ENCODE data around the gene HACD2.
"Not testable (repeated sequence)": the region's sequence is repeated elsewhere in the genome, so short reads cannot be mapped to it uniquely, and the experiment has no call there.

The HACD2 gene

DNA sequence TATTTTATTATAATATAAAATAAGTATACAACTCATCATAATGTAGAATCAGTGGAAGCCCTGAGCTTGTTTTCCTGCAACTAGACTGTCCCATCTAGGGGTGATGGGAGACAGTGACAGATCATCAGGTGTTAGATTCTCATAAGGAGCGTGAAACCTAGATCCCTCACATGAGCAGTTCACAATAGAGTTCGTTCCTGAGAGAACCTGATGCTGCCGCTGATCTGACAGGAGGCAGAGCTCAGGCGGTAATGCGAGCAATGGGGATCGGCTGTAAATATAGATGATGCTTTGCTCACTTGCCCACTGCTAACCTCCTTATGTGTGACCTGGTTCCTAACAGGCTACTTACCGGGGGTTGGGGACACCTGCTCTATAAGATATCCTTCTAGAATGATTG is 26.8 kb upstream of the HACD2 start:
- DNase-seq (ENCODE audit: low read depth): not testable (repeated sequence)

DNA sequence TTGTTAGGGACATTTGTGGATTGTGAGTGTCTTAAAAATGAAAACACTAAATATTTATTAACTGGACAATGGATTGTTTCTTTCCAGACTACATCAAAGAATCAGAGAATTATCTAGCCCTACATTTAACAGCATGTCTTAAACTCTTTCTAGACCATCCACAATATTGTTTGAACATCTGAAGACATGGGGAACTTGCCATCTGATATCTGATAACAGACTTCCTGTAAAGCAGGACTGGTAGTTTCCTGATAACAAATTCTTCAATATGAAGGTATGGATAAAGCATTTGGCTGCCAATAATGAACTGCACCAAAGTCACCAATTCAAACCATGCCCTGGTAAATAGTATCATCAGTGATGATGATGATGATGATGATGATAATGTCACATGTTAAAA is 26.2 kb upstream of the HACD2 start:
- no peak for DNase-seq (ENCODE audit: low read depth)

DNA sequence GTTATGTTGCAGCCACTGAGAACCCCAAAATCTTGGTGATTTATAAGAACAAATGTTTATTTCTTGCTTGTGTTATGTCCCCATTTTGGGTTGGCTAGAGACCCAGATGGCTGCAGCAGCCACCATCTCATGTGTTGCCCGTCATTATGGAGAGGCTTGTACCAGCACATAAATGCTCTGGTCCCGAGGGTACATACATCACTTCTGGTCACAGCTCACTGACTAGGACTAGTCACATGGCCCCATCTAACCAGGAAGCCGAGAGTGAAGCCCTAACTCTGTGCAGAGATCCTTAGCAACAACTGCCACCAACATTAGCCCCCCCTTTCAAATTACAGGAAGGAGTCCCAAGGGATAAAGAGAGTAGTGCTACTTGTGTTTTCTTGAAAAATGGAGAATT is 25.5 kb upstream of the HACD2 start:
- DNase-seq (ENCODE audit: low read depth): no peak

DNA sequence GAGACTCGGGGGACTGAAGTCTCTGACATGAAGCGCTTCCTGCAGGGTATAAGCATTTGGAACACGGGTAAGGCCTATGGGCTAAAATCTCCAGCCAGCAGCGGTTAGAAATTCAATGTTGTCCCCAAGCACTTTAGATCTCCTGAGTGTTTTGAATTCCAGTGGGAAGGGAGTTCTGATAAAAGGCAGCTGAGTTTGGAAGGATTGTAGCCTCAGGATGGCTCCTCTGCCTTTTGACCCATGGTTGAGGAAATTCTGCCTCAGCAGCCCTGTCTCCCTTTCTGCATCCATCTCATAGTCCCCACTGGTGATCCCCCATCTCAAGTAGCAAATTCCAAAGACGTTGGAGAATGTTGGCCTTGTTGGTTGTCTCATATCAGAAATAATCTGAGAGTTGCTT is 24.2 kb upstream of the HACD2 start:
- DNase-seq (ENCODE audit: low read depth): no peak

DNA sequence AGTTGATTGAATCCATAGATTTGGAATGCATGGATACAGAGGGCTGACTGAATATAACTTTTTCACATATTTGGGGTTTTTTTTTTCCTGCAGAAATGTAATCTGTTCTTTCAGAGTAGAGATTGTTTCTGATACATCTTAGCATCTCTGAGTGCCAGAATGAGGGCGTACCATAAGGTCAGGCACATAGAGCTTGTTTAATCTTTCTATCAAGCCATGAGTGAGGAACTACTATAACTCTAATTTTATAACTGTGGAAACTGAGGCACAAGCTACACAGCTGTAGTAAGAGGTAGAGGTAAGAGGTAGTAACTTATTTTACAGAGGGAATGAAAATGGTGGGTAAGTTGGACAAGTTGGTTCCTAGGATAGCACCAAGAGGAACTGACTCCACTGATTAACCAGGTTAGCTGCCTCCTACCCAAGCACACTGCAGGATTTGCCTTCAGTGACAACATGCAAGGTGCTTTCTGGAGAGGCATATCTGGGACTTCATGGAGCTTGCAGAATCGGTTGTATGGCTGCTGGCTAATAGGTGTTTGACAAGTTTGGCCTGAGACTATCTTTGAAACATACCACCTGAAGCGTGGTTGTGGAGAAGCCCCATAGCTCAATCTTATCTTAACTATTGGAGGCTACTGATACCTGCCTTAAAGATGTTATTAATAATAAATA is 23.5 kb upstream of the HACD2 start:
- no peak for DNase-seq (ENCODE audit: low read depth)

DNA sequence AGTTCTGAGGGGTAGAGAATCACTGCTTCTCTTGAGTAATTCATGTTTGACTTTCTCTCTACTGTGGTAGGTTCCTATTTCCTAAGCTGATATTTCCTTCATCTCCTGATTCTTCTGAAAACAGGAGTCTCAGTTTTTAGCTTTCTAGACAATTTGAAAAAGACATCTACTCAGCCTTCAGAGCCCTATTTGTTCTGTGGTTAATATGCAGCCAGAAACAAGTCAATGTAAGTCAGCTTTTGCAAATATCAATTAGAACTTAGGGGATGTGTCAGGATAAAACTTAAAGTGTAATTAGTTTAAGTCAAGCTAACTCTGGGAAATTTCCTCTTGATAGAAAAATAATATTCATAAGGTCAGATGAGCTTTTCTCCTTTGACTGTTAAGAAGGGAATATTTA is 21.7 kb upstream of the HACD2 start:
- DNase-seq (ENCODE audit: low read depth): no peak

DNA sequence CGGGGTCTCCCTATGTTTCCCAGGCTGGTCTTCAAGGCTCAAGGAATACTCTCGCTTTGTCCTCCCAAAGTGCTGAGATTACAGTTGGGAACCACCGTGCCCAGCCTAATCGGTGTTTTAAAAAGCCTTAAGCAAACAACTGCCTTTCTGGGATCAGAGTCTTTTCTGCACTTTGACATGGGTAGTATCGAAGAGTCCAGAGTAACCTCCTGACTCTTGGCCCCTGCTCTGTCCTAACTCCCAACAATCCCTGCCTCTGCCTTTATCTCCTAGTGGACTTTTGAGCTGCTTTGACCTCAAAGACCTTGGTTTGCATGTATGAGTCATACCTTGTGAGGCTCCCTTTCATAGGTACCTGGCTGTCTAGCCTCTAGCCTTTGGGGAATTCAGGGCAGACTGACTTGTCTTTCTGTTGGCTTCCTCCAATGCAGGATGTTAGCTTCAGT is 21.0 kb upstream of the HACD2 start:
- no peak for DNase-seq (ENCODE audit: low read depth)

DNA sequence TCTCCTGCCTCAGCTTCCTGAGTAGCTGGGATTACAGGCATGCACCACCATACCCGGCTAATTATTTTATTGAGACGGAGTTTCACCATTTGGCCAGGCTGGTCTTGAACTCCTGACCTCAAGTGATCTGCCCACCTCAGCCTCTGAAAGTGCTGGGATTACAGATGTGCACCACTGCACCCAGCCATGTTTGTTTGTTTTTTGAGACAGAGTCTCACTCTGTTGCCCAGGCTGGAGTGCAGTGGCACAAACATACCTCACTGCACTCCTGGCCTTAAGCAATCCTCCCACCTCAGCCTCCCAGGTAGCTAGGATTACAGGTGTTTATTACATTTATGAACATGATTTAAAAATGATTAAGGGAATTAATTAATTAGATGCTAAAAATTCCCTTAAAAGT is 18.3 kb upstream of the HACD2 start:
- DNase-seq (ENCODE audit: low read depth): not testable (repeated sequence)

DNA sequence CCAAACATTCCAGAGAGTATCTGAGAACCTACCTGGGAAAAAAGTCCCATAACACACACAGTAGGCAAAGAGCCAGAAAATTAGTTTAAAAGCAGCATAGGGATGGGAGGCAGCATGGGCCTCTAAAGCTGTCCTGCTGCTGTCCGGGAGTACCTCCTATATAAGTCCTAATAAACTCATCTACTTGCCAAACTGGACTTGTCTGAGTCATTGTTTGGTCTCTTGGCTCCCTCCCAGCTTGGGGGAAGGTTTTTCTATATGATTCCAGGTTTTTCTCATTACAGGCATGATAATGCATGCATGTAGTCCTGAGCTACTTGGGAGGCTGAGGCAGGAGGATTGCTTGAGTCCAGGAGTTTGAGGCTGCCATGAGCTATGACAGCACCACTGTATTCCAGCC is 17.5 kb upstream of the HACD2 start:
- no peak for DNase-seq (ENCODE audit: low read depth)

DNA sequence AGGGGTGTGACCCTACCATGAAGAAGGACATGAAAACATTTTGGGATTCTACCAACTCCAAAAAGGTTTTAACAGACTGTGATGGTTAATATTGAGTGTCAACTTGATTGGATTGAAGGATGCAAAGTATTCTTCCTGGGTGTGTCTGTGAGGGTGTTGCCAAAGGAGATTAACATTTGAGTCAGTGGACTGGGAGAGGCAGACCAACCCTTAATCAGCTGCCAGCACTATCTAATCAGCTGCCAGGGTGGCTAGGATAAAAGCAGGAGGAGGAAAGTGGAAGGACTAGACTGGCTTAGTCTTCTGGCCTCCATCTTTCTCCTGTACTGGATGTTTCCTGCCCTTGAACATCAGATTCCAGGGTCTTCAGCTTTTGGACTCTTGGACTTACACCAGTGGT is 16.0 kb upstream of the HACD2 start:
- not testable (repeated sequence) for DNase-seq (ENCODE audit: low read depth)

DNA sequence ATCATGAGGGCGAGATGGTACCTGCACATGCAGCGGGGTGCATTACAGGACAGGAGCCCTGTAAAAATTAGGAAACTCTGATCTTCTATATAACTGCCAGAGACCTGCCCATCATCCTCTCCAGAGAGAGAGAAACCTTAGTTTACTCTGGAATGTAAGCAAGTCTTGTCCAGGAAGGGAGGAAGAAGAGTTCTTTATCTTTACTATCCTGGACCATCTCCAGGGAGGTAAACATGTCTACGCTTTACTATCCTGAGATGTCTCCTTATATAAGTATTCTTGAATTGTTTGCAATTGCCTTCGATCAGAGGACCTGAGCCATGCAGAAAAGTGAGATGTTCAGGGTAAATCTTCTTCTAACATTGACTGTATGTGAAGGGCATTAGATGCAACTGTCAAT is 12.7 kb upstream of the HACD2 start:
- no peak for DNase-seq (ENCODE audit: low read depth)

DNA sequence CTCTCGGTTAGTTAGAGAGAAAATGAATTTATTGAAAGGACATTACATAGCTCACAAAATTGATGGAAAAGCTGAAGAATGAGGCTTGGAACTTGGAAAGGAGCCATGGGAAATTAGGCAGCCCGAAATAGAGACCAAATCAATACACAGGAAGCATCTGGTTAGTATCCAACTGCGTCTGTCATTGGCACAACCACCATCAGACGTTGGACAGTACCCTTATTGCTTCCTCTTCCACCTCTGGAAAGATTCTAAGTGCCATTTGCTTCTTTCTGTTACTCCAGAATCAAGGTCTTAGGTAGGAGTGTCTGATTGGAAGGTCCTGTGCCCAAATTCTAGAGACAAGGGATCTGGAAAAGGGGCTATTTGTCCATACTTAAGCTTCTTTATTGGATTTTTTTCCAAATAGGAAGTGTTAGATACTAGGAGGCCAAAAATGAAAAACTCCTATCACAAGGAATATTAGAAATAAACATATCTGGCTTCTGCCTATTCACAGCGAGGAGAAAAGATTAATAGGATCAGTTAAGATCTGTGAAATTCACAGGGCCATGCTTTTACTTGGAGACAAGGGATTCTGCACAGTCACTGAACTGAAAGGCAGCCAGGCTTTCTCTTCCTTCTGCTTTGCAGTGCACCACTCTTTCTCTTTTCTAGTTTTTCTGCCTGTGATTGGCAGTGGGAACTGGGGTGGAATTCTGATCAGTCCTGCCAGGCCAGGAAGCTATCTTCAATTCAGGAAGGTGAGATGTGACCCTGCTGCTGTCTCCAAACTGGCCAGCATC is 10.7 kb upstream of the HACD2 start:
- DNase-seq (ENCODE audit: low read depth): no peak

DNA sequence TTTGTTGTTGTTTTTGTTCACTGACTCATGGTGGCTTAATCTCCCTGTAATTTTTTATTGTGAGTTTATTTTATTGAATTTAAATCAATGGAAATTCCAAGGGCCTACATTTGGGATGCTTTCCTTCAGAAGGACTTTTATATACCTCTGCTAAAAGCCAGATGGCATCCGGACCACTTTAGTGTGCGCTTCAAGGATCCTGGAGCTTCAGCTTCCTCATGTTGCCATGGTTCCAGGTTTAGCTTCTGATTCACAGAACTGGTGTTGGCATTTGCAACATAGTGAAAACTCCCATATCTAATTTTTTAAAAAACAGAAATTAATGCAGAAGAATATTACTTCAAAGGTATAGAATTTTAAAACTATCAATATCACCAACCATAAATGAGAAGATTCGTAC is 8.5 kb upstream of the HACD2 start:
- no peak for DNase-seq (ENCODE audit: low read depth)

DNA sequence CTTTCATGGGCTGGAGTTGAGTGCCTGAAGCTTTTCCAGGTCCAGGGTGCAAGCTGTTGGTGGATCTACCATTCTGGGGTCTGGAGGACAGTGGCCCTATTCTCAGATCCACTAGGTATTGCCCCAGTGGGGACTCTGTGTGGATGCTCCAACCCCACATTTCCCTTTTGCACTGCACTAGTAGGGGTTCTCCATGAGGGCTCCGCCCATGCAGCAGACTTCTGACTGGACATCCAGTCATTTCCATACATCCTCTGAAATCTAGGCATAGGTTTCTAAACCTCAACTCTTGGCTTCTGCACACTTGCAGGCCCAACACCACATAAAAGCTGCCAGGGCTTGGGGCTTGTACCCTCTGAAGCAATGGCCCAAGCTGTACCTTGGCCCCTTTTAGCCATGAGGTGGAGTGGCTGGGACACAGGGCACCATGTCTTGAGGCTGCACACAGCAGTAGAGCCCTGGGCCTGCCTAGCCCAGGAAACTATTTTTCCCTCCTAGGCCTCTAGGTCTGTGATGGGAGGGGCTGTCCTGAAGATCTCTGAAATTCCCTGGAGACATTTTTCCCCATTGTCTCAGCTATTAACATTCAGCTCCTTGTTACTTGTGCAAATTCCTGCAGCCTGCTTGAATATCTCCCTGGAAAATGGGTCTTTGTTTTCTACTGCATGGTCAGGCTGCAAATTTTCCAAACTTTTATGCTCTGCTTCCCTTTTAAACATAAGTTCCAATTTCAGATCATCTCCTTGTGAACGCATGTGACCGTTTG is 6.0 kb upstream of the HACD2 start:
- DNase-seq (ENCODE audit: low read depth): no peak

DNA sequence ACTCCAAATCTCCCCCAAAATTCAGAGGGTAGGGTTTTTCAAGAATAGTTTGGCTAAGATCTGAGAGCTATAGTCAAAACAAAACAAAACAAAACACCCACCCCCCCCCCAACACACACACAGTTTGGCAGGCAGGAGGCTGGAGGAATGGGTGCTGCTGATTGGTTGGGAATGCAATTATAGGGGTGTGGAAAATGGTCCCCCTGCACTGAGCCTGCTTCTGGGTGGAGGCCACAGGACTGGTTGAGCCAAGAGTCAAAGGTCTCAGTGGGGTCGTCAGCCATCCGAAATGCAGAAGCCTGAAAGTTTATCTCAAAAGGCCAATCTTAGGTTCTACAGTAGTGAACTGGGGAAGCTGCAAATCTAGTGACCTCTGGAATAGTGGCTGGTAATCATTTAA is 2.5 kb upstream of the HACD2 start:
- no peak for DNase-seq (ENCODE audit: low read depth)

DNA sequence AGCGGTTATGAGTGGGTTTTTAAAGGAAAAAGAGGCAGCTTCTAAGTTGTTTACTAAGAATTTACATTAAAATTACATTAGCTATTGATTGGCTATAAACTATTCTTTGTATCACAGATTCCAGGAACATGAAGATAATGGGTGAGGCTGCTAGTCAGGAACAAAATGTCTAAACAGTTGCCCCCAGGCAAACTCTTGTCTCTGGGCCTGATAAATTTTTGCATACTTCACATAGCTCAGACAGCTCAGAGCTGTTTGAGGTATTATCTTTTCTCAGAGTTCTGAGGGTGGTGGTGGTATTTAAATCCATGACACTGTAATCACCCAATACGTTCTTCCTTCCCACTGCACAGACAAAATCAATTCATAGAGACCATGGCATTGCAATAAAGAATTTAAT is 2.1 kb upstream of the HACD2 start:
- DNase-seq (ENCODE audit: low read depth): no peak

DNA sequence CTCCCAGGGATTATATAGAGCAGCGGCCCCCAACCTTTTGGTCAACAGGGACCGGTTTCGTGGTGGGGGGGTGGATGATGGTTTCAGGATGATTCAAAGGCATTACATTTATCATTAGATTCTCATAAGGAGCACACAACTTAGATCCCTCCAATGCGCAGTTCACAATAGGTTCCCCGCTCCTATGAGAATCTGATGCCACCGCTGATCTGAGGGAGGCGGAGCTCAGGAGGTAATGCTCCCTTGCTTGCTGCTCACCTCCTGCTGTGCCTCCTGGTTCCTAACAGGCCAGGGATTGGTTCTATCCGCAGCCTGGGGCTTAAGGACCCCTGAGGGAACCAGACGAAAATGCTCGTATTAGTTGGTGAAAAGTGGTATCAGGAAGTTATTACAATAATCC is 1.3 kb upstream of the HACD2 start:
- no peak for DNase-seq (ENCODE audit: low read depth)

DNA sequence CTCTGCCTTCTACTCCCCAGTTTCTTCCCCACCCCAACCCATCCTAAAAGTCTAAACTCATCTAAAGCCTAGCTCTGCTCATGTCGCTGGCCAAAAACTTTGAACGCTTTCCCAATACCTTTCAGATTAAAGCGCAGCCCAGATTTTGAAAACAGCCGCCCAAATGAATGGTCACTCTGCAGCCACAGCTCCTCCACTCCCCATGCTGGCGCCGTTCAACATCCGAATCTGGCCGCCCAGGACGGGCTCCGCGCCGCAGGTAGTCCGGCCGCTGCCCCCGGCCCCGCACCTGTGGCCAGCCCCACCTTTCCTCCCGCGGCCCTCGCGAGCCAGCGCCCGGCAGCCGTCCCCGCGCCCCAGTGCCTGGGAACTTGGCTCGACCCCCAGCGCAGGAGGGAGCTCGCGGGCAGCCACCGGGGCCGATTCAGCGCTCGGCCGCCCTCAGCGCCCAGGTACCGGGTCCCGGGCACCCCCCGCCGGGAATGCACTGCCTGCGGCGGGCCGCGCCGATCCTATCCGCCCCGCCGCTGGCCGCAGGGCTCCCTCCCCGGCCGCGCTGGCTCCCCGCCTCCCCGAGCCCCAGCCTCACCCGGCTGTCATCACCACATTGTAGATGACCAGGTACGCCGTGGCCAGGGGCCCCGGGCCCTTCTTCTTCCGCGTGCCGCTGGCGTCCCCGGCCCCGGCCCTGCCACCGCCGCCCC is 417 bp downstream of the HACD2 start:
- no peak for DNase-seq (ENCODE audit: low read depth)

DNA sequence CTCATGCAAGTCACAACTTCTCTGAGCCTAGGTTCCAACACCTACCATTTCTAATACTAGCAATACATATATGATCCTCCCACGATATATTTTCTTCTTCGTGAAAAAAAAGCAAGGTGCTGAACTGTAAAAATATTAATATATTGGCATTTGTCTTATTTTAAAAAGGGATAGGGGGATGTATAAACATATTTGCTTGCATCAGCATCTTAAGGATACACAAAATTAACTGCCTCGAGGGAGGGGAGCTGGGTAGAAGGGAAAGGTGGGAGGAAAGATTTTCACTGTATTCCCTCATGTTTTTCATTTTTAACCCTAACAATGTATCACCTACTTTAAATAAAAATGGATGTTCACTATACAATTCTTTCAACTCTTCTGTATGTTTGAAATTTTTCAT is 1.3 kb downstream of the HACD2 start:
- no peak for DNase-seq (ENCODE audit: low read depth)

DNA sequence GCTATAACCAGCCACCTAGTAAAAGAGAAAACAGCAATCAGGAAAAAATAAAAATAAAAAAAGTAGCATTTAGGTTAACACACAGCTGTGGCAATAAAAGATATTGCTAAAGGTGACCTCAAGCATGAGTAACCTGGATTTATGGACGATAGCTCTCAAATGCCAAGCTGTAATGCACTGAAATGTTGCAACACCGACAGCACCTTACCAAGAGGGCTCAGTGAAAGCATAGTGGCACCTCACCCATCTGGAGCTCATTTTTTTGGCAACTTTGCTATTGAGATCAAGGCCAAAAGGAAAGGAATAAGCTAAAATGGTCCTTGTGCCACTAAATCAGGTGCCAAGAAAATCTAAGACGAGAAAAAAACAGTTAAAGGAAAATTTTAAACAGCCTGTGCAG is 2.5 kb downstream of the HACD2 start:
- DNase-seq (ENCODE audit: low read depth): no peak

DNA sequence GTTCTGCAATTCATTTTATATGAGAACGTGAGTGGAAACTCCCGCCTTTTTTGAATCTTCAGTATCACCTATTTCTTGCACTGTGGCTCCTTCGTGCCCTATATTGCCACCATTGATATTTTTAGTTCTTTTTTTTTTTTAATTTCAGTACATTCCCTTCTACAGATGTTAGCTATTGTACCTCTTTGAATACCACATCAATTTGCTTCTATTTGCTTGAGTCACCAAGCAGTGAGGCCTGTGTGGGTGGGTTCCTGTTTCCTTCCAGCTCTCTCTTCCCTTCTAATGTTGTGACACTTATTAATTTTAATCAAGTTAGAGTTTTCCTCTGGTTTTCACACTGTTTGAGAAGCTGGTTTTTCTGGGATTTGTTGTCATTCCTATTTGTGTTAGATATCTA is 8.7 kb downstream of the HACD2 start:
- DNase-seq (ENCODE audit: low read depth): no peak

DNA sequence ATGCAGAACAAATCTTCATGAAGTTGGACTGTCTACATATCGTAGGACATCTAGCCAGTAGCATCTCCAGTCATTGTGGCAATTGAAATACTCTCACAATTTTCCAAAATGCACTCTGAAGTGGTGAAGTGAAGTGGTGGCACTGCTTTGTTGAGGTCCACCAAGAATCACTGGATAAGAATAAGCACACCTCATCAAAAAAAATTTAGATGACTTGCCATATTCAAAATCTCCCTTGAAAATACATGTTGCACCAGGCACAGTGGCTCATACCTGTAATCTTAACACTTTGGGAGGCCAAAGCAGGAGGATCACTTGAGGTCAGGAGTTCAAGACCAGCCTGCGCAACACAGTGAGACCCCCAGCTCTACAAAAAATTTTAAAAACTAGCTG is 12.9 kb downstream of the HACD2 start:
- no peak for DNase-seq (ENCODE audit: low read depth)

All from stromal cell of bone marrow (primary cell).